ENCODE measurements around the gene MTERF1. TPM values are rescaled to one million over a fixed set of nuclear protein-coding genes. Genes with fewer than 3 reads are reported as not detected.
A peak's percentile ranks its signal among the peaks of the same experiment; 100 is the strongest.
"Not testable (repeated sequence)": the region's sequence is repeated elsewhere in the genome, so short reads cannot be mapped to it uniquely, and the experiment has no call there.

The MTERF1 gene
- total RNA-seq (ENCODE audit: insufficient read depth, low replicate concordance), result 22.6 TPM

GRCh38 chr7:91880413-91881241 lies at the start of gene MTERF1:
Gene MTERF1, minus strand, starts transcription at chr7:91880702. Its CDS starts 619 bp downstream, at chr7:91880083.
- DNase-seq (ENCODE audit: low spot score), result peak; percentile 95

DNA sequence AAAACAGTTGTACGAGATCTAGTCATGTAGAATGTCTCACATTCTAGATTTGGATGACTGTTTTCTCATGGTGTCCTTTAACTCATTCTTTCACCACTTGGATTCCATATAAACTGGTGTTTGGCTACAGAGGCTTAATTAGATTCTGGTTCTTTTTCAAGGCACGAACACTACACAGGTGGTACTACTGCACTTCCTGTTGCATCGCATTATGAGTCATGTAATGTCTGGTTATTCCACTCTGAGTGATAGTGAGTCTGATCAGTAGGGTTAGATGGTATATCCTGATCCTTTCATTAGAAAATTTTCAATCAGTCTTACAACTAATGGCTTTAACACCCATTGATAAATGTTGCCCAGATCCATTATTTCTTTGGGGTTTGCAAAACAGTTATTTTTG lies 49.0 kb upstream of the MTERF1 start:
- DNase-seq (ENCODE audit: low spot score), result no peak

DNA sequence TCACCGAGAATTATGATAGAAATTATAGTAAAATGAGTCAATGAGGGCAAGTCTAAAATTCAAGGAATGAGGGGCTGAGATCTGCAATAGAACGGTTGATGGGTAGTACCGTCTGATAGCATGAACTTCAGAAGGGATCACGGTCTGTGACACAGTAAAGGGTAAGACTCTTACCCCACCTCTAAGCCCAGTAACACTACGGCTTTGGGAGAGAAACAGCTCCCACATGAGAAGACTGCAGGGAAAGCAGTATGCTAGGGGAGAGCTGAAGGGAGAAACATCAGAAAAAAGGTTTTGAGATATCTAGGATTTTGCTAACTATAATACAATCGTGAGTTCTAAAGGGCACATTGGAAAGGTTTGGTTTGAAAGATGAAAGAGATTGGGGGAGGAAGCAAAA lies 47.4 kb upstream of the MTERF1 start:
- no peak for DNase-seq (ENCODE audit: low spot score)

GRCh38 chr7:91922857-91923256 lies 42.4 kb upstream of the MTERF1 start:
- DNase-seq (ENCODE audit: low spot score), result no peak

- no peak for DNase-seq (ENCODE audit: low spot score)
These were observed 37.9 kb upstream of the MTERF1 start for GRCh38 chr7:91918356-91918755.

DNA sequence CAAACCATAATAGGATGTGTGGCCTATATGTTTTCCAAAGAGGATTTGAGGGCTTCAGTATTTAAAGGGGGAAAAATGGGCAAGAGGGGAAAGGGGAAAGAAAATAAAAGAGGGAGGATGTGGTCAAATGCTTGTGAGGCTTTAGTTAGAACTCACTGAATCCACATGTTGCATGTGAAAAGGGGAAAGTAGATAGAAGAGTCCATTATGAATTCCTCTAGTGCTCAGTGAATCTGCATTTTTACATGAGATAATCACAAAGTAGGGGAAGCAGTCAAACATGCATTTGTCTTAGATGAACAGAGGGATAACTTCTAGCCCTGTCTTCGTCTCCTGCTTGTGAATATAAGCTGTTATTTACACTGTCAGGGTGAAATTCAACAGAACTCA lies 35.5 kb upstream of the MTERF1 start:
- DNase-seq (ENCODE audit: low spot score), result no peak

GRCh38 chr7:91915401-91916050 lies 35.0 kb upstream of the MTERF1 start:
- DNase-seq (ENCODE audit: low spot score), result peak; percentile 7

GRCh38 chr7:91913612-91914011 lies 33.1 kb upstream of the MTERF1 start:
- DNase-seq (ENCODE audit: low spot score), result no peak

DNA sequence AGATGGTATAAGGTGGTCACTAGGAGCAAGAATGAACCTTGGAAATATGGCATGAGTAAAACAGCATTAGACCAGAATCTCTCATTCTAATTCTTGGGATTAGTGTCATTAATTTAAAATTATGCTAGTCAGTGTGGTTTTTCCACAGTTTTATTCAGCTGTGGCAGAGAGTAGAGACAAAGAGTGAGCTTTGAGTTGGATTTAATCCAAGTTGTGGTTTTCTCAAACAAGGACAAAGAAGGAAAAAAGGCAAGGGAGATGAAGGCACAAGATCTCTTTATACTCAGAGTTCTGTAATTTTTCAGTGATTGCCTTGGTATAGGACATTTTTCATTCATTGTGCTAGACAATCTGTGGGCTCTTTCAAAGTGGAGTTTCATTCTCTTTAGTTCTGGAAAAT lies 32.0 kb upstream of the MTERF1 start:
- no peak for DNase-seq (ENCODE audit: low spot score)

DNA sequence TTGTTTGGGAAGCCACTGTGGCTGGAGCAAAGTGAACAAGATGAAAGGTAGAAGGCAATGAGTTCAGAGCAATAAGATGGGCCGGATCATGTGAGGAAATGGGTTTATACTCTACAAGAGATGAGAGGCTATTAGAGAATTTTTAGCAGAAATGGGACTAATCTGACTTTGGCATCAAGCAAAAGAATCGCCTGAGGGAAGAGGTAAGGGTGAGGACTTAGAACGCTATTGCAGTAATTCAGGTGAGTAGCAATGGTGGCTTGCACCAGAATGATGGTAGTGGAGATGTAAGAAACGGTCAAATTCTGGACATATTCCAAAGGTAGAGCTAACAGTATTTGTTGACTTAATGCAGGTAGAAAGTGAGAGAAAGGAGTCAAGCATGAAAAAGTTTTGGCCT lies 30.6 kb upstream of the MTERF1 start:
- DNase-seq (ENCODE audit: low spot score), result no peak

DNA sequence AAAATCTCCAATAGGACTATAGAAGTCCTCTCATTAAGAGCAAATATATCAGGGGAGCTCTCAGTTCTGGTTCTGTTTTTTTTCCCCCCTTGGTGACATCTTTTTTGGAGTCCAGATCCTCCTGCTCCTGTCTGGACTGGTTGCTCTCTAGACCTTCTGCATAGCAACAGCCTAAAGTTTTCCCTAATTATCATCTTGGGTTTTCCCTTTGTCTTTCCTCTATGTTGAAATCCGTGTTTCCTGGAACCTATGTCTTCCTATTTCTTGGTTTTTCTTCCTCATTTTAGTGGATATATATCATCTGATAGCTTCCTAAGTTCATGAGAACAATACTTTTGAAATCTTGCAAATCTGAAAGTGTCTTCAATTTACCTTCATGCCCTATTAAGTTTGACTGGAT lies 29.7 kb upstream of the MTERF1 start:
- DNase-seq (ENCODE audit: low spot score), result no peak

- DNase-seq (ENCODE audit: low spot score), result no peak
These were observed 19.1 kb upstream of the MTERF1 start for GRCh38 chr7:91899563-91899962.

DNA sequence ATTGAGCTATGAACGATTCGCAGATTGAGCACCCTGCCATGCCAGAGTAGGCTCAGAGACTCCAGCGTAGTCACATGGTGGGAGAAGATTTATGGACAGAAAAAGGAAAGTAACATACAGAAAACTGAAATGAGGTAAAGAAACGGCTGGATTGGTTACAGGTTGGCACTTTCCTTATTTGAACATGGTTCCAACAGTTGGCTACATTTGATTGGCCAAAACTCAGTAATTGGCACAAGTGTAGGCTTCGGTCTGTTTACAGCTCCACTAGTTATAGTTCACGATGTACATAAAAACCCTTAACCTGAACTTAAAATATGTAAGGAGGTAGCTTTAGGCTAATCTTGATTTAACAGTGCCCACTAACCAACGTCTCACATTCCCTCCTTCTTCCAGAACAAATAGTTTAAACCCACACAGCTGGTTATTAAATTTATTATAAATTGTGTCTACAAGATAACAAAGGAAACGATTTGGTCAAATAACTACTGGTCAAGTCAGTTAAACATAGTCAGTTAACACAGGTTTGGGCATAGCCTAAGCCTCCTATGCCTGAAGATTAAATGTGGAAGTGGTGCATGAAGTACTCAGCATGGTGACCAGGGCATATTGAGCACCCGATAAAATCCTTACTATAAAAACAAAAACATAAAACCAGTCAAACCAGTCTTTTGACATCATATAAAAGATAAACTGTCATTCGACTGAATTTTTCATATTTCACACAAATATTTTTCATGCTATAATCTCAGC lies 17.9 kb upstream of the MTERF1 start:
- DNase-seq (ENCODE audit: low spot score), result no peak

- DNase-seq (ENCODE audit: low spot score), result peak; percentile 8
These were observed 14.4 kb upstream of the MTERF1 start for GRCh38 chr7:91894781-91895480.

- DNase-seq (ENCODE audit: low spot score), result not testable (repeated sequence)
These were observed 13.2 kb upstream of the MTERF1 start for GRCh38 chr7:91893699-91894098.

DNA sequence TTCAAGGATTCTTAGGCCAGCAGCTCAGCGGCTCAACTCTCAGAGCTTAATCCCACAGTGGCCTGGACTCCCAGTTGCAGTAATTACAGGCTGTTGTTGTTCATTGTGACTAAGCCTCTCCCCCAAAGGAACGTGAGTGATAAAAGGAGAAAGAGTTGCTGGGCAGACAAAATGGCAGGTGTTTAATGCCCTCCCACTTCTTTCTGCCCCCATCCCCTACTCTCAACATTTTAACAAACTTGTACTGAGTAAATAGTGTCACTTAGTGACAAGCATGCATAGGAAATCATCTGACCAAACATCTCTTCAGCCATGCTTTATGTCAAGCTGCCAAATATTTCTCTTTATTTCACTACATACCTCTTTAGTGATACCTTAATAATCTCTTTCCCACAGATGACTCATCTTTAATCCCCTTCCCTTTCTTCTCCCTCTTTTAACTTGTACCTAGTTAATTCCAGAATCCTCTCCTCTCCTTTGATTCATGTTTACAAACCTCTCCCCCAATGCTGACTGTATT lies 12.4 kb upstream of the MTERF1 start:
- DNase-seq (ENCODE audit: low spot score), result peak; percentile 2

GRCh38 chr7:91892099-91892705 lies 11.7 kb upstream of the MTERF1 start:
- DNase-seq (ENCODE audit: low spot score), result no peak

- not testable (repeated sequence) for DNase-seq (ENCODE audit: low spot score)
These were observed 8.0 kb upstream of the MTERF1 start for GRCh38 chr7:91888271-91889175.

- DNase-seq (ENCODE audit: low spot score), result not testable (repeated sequence)
These were observed 7.1 kb upstream of the MTERF1 start for GRCh38 chr7:91887336-91888213.

Measured in umbilical cord (tissue), 2 donors.